ENCODE results near the gene TMEM191C.
"Not testable (repeated sequence)": the region's sequence is repeated elsewhere in the genome, so short reads cannot be mapped to it uniquely, and the experiment has no call there.

The TMEM191C gene

GRCh38 chr22:21467337-21468193 is at the start of gene TMEM191C:
TMEM191C (plus strand) TSS chr22:21467387; CDS start chr22:21467460, 73 bp downstream.
- not testable (repeated sequence) for DNase-seq

- not testable (repeated sequence) for DNase-seq
Measured at GRCh38 chr22:21417853-21418252, 49.3 kb upstream of the TMEM191C start.

DNA sequence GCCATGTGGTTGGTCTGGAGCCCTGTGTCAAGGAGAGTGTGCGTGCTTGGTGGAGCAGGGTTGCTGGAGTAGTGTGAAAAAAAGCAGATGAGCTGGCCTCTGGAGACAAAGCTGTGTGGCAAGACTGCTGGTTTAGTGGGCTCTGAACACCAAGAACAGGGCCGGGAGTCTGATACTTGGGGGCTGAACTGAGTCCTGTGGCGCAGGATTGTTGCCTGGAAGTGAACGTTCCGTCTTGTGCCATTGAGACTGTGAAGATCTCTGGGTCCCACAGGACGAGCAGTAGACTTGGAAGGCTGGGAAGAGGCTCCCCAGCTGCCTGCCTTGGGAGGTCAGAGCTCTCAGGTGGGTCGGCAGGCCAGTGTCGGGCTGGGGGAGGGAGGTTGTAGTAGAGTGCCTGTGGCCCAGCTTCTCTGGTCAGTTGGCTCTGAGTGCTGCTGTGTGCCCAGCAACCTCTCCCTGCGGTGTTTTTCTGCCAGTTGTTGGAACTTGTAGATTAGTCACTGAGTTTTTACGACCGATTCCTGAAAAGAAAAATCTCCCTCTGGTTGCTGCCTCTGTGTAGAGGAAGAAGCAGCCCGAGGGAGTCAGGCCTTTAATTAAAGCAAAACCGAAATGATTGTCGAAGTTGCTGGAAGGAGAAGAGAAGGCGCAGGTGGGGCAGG is 48.1 kb upstream of the TMEM191C start:
- DNase-seq: not testable (repeated sequence)

DNA sequence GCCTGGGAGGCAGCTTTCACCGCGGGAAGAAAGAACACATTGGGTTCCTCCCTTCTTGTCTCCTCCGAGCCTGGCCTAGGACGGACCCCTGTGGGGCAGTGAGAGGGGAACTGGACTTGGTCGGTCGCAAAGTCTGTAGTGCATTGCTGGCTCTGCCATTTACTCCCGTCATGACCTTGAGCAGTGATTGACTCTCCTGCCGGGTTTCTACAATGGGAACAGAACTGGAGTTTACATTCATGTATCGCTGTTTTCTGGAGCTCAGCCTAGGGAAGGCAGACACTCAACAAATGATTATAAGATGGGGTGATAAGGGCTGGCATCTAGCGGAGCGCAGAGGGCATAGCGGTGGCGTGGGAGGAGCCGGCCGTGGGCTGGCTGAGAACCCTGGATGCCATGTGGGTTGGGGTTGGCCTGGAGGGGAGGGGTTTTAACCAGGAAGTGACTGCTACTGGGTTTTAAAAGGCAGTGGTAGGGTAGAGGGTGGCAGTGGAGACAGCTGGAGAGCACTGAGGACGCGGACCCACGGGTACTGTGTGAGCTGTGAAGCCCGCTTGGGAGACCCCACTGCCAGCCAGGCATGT is 46.9 kb upstream of the TMEM191C start:
- not testable (repeated sequence) for DNase-seq

- DNase-seq: not testable (repeated sequence)
Measured at GRCh38 chr22:21424084-21424709, 43.0 kb upstream of the TMEM191C start.

- DNase-seq: not testable (repeated sequence)
Measured at GRCh38 chr22:21434378-21435233, 32.6 kb upstream of the TMEM191C start.

DNA sequence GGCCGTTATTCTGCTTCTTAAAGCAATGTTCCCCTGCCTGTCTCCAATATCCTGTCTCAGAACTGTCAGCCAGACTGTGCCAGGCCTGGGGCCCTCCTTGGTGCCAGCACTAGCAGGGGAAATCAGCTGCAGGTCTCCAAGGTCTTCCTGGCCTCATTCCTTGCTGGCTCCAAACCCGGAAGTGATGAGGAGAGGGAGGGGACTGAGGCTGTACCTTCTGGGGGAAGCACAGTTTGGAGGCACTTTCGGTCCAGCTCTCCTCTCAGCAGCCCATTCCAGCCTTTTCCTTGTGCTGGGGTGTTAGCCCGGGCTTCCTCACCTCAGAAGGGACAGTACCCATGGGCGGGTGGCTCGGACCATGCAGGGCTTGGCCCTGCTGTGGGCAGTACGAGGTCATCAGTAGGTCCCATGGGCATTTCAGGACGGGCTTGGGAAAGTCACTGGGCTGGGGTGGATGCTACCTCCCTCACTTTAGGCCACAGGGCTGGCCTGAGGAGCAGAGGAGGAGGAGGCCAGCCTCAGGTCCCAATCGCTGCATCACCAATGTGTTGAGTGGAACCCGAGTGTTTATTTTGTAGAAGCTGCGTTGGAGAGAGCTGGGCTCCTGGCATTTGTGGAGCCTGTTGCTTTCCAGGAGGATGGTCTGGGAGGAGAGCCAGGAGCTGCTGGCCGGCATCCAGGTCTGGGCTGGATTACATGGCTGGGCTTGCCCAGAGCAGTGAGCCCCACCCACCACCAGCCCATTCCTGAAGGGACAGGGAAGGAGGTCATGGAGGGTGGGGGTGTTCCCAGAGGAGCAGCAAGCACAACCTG is 31.0 kb upstream of the TMEM191C start:
- DNase-seq: not testable (repeated sequence)

GRCh38 chr22:21438013-21438412 is 29.2 kb upstream of the TMEM191C start:
- DNase-seq: not testable (repeated sequence)

DNA sequence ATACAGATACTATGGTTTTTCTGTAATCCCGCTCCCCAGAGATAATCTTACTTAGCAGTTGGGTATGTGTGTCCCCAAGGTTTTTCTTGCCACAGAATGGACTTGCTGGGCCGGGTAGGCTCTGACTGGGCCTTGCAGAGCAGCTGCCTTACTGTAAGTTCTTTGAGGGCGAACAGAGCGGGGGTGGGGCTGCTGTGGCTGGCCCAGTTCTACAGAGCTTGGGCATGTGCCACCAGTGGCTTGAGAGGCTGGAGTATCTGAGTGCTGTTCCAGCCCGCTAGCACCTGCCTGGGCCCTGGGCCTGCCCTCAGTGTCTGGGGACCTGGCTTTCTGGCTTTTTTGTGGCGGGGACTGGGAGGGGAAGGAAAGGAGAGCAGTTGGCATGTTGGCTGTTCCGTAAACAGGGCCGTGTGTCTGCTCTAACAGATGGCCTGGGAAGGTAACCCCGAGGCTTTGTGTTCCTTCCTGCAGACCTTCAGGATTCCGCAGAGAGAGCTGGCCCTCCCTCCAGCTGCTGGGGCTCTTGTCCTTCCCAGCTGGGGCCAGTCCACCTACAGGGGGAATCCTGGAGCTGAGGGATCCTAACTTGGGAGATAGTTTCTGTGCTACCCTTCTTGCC is 27.1 kb upstream of the TMEM191C start:
- not testable (repeated sequence) for DNase-seq

GRCh38 chr22:21440676-21441075 is 26.5 kb upstream of the TMEM191C start:
- DNase-seq: not testable (repeated sequence)

- DNase-seq: not testable (repeated sequence)
Measured at GRCh38 chr22:21441170-21441569, 26.0 kb upstream of the TMEM191C start.

DNA sequence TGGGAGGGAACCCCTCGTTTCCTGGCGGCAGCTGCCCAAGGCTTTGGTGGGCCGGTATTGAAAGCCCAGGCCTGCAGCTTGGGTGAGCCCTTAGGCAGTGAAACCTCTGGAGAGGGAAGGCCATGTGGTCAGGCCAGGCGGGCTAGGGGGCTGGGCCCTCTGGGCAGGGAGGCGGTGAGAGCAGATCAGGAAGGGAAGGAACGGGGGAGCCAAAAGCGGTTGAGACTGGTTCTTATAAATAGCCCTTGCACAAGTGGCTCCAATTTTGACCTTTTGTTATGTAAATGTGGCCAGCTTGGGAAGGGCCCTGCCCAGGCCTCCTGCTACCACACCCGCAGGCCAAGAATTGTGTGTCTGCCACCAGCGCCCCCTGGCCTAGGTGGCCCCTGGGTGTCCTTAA is 25.1 kb upstream of the TMEM191C start:
- not testable (repeated sequence) for DNase-seq

DNA sequence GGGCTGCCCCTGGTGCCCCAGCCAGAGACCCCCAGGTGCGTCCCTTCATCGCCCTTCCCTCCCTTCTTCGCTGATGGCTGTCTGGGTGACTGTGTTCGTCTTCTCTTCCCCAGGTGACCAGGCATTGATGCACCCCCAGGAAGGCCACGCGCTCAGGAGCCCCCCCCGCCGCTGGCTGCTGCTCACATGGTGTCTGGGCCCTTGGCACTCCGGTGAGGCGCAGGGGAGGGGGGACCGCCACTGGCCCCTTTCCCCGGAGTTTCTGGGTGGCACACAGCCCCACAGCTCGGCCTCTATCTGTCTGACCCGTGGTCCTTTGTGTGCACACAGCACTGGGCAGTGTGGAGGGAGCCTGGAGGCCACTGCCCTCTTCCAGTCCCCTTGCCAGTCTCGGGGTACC is 24.5 kb upstream of the TMEM191C start:
- DNase-seq: not testable (repeated sequence)

DNA sequence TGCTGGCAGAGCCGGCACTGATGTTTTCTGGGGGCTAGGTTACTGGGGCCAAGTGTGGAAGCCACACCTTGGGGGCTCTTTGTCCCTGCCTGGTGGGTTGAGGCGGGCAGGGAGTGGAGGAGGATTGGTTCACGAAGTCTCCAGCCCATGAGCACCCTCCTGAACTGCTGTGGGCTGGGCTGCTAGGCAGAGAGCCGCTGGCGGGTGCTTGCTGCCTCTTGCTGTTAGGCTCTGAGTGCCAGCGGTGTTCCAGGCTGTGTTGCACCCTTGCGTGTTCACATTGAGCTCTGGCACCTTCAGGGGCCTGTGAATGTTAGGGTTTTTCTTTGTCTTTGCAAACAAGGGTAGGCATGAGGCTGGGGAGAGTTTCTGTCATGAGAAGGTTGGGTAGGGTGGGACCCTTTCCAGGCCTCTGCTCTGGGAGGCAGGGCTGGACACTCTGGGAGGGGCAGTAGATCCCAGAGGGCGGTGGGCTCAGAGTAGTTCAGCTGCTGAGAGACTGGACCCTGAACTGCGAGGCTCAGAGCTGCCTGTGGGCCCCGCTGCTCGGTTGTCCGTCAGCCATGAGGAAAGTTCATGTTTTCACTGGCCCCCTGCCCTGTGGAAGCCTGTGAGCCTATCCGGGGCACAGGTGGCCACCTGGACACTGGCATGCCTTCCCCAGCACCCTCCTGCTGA is 24.0 kb upstream of the TMEM191C start:
- DNase-seq: no peak

GRCh38 chr22:21443735-21444421 is 23.3 kb upstream of the TMEM191C start:
- no peak for DNase-seq

- DNase-seq: no peak
Measured at GRCh38 chr22:21444701-21445436, 22.3 kb upstream of the TMEM191C start.

- no peak for DNase-seq
Measured at GRCh38 chr22:21445437-21446127, 21.6 kb upstream of the TMEM191C start.

Data from NCI-H446 (cell line).